ENCODE results near the gene USP10. TPM values are rescaled to one million over a fixed set of nuclear protein-coding genes. Genes with fewer than 3 reads are reported as not detected.

USP10 gene
- total and polyA plus RNA-seq, 2 donors (not counting 1 experiment from before 2014, with no cell fraction given): 48.9 to 134 TPM

GRCh38 chr16:84667600-84668309, 32.0 kb upstream of the USP10 start:
- Mint-ChIP-seq H3K9me3 (ENCODE audit: insufficient read depth) (no peaks in the 10 kb centered on the region), H3K27ac (no peak overlapping the region), H3K27me3 (no peaks in the 10 kb centered on the region), H3K4me3 (no peak overlapping the region), H3K4me1 (peaks cover 32% of the 10 kb centered on the region)
- H3K36me3 ChIP-seq (replicated peaks in 1 of 2; ENCODE audit: control extremely low read depth in 1 of 2, control insufficient read depth in 1 of 2, extremely low read depth in 1 of 2, insufficient read depth in 2 of 2, low read length in 1 of 2): peaks cover 4 to 23% of the 10 kb centered on the region in 2 experiments
- no peak for DNase-seq
- H3K79me2 ChIP-seq (ENCODE audit: control insufficient read depth, insufficient read depth, low read length): peaks cover 23% of the 10 kb centered on the region
- intact Hi-C loops (cut with micrococcal nuclease): no loop called here
- H3K9ac ChIP-seq (ENCODE audit: low read length): no peak overlapping the region
- no peaks in the 10 kb centered on the region for H3K27me3 ChIP-seq (replicated peaks in 1 of 4; ENCODE audit: control extremely low read depth in 1 of 4, control insufficient read depth in 3 of 4, insufficient read depth in 4 of 4, low read length in 3 of 4)
- H2AFZ ChIP-seq (ENCODE audit: insufficient read depth, low read depth, low read length, poor library complexity, severe bottlenecking): no peak overlapping the region
- H3K9me3 ChIP-seq (ENCODE audit: control extremely low read depth in 1 of 3, control insufficient read depth in 2 of 3, insufficient read depth in 1 of 3, low read length in 2 of 3): no peaks in the 10 kb centered on the region
- ATAC-seq (ENCODE audit: low read depth): no peak
- no peak overlapping the region for H3K27ac ChIP-seq (ENCODE audit: low read length in 2 of 2)
- CTCF ChIA-PET: interaction anchor here (1.1 to 8.0 kb wide), 3 partner anchors 33 to 58 kb away, joined by 4 to 39 read pairs (median 5); no protein-coding TSS in a partner anchor
- no peak for TF ChIP-seq CTCF (IDR thresholded peaks at IDR 0.05)
- TF ChIP-seq EZH2 (IDR thresholded peaks at IDR 0.05; ENCODE audit: borderline replicate concordance, insufficient read depth, low read depth, low read length, poor library complexity, severe bottlenecking): no peak
- H3K4me1 ChIP-seq (ENCODE audit: control insufficient read depth in 2 of 2, insufficient read depth in 2 of 2, low read length in 2 of 2): peaks cover 23 to 29% of the 10 kb centered on the region in 2 donors
- H3K4me3 ChIP-seq (ENCODE audit: control extremely low read depth in 1 of 5, extremely low read depth in 1 of 5, insufficient read depth in 1 of 5, low read depth in 2 of 5, low read length in 4 of 5): no peak overlapping the region
- POLR2A ChIA-PET: no interaction called here
- H3K4me2 ChIP-seq (replicated peaks; ENCODE audit: low read depth, low read length, poor library complexity, severe bottlenecking): no peak overlapping the region
- peaks cover 43% of the 10 kb centered on the region for H4K20me1 ChIP-seq (ENCODE audit: control insufficient read depth, insufficient read depth, low read length, poor library complexity, severe bottlenecking)
- 96% methylated on average over 14 of the region's 16 CpGs for WGBS (ENCODE audit: insufficient coverage)

GRCh38 chr16:84670063-84670462, 29.7 kb upstream of the USP10 start:
- no peak overlapping the region for H3K4me2 ChIP-seq (replicated peaks; ENCODE audit: low read depth, low read length, poor library complexity, severe bottlenecking)
- no peaks in the 10 kb centered on the region for H3K27me3 ChIP-seq (replicated peaks in 1 of 4; ENCODE audit: control extremely low read depth in 1 of 4, control insufficient read depth in 3 of 4, insufficient read depth in 4 of 4, low read length in 3 of 4)
- no peaks in the 10 kb centered on the region for H3K9me3 ChIP-seq (ENCODE audit: control extremely low read depth in 1 of 3, control insufficient read depth in 2 of 3, insufficient read depth in 1 of 3, low read length in 2 of 3)
- Mint-ChIP-seq H3K4me1 (peaks cover 14% of the 10 kb centered on the region), H3K27me3 (no peaks in the 10 kb centered on the region), H3K4me3 (no peak overlapping the region), H3K9me3 (ENCODE audit: insufficient read depth) (no peaks in the 10 kb centered on the region), H3K27ac (no peak overlapping the region)
- ChIA-PET POLR2A (interaction anchor here (0.6 to 0.7 kb wide), 2 partner anchors 11 to 14 kb away, joined by 3 to 4 read pairs; no protein-coding TSS in a partner anchor), CTCF (interaction anchor here (0.6 to 2.5 kb wide), 7 partner anchors 17 to 109 kb away, joined by 3 to 20 read pairs (median 4); no protein-coding TSS in a partner anchor)
- no peak overlapping the region for H2AFZ ChIP-seq (ENCODE audit: insufficient read depth, low read depth, low read length, poor library complexity, severe bottlenecking)
- DNase-seq (no peak), ATAC-seq (ENCODE audit: low read depth) (no peak)
- H3K36me3 ChIP-seq (replicated peaks in 1 of 2; ENCODE audit: control extremely low read depth in 1 of 2, control insufficient read depth in 1 of 2, extremely low read depth in 1 of 2, insufficient read depth in 2 of 2, low read length in 1 of 2): peaks cover 2 to 10% of the 10 kb centered on the region in 2 experiments
- intact Hi-C loops (cut with micrococcal nuclease): no loop called here
- H4K20me1 ChIP-seq (ENCODE audit: control insufficient read depth, insufficient read depth, low read length, poor library complexity, severe bottlenecking): peaks cover 21% of the 10 kb centered on the region
- H3K79me2 ChIP-seq (ENCODE audit: control insufficient read depth, insufficient read depth, low read length): peaks cover 10% of the 10 kb centered on the region
- peaks cover under 1 to 15% of the 10 kb centered on the region in 2 donors for H3K4me1 ChIP-seq (ENCODE audit: control insufficient read depth in 2 of 2, insufficient read depth in 2 of 2, low read length in 2 of 2)
- no peak overlapping the region for H3K4me3 ChIP-seq (ENCODE audit: control extremely low read depth in 1 of 5, extremely low read depth in 1 of 5, insufficient read depth in 1 of 5, low read depth in 2 of 5, low read length in 4 of 5)
- TF ChIP-seq EZH2 (IDR thresholded peaks at IDR 0.05; ENCODE audit: borderline replicate concordance, insufficient read depth, low read depth, low read length, poor library complexity, severe bottlenecking): no peak
- TF ChIP-seq CTCF (IDR thresholded peaks at IDR 0.05): no peak
- H3K9ac ChIP-seq (ENCODE audit: low read length): no peak overlapping the region
- H3K27ac ChIP-seq (ENCODE audit: low read length in 2 of 2): no peak overlapping the region
- 95% methylated on average over 12 of the region's 12 CpGs for whole genome bisulfite sequencing (ENCODE audit: insufficient coverage)

All from B cell (primary cell).